H7 (cell line): ENCODE measurements around the gene RTKN. TPM values are rescaled to one million over a fixed set of nuclear protein-coding genes. Genes with fewer than 3 reads are reported as not detected.

ENCODE experiments used
- DNase-seq: peaks from one replicate; pipeline ENCODE4 v3.0.0; 2012
- H3K27me3 ChIP-seq: 2 replicates; pipeline ENCODE4 v1.6.0; 2011; ENCODE audit warnings: mild to moderate bottlenecking, low read length; ENCODE audit not compliant: control insufficient read depth, insufficient read depth
- H3K36me3 ChIP-seq: replicated peaks from 2 replicates; pipeline ENCODE4 v1.5.1; 2011; ENCODE audit warnings: low read length; ENCODE audit not compliant: control insufficient read depth, insufficient read depth
- H3K4me3 ChIP-seq: 2 replicates; pipeline ENCODE4 v1.5.1; 2011; ENCODE audit warnings: low read depth, mild to moderate bottlenecking, control low read depth, low read length, moderate library complexity; ENCODE audit not compliant: insufficient read depth
- total RNA-seq: library from RNA; depleted of rRNA; stranded (reverse); fragments of >200 nt; shearing (Covaris generic); gene quantifications from 2 replicates; pipeline ENCODE4 v1.2.3, GENCODE V29; 2014; rRNA removed

RTKN gene
- total RNA-seq, 1 experiment from 2014 or later = 107 TPM

- Histone ChIP-seq H3K4me3 (no peak overlapping the region), H3K36me3 (peaks cover 7% of the 10 kb centered on the region), H3K27me3 (no peaks in the 10 kb centered on the region)
- DNase-seq = no peak
Observed at GRCh38 chr2:74375838-74376237, 65.9 kb downstream of the RTKN start.

Other genes starting within 250 kb of the RTKN start
- 303 and 311 TPM in 2 replicates for gene MTHFD2, start 243.3 kb downstream of the RTKN start, total RNA-seq
- gene SLC4A5, start 98.5 kb downstream of the RTKN start, total RNA-seq = 0.90 and 1.1 TPM in 2 replicates
- gene DCTN1, start 61.6 kb downstream of the RTKN start, total RNA-seq = 100 and 105 TPM in 2 replicates
- gene C2orf81, start 20.3 kb downstream of the RTKN start, total RNA-seq = 0.83 and 1.6 TPM in 2 replicates
- gene WDR54, start 20.2 kb downstream of the RTKN start, total RNA-seq = 38.0 and 55.5 TPM in 2 replicates
- gene INO80B, start 13.2 kb upstream of the RTKN start, total RNA-seq = 9.6 and 11.3 TPM in 2 replicates
- 81.0 and 88.9 TPM in 2 replicates for gene WBP1, start 16.5 kb upstream of the RTKN start, total RNA-seq
- gene MOGS, start 23.4 kb upstream of the RTKN start, total RNA-seq = 91.2 and 98.8 TPM in 2 replicates
- gene MRPL53, start 30.7 kb upstream of the RTKN start, total RNA-seq = 25.9 and 34.1 TPM in 2 replicates
- 9.8 and 12.0 TPM in 2 replicates for gene CCDC142, start 41.1 kb upstream of the RTKN start, total RNA-seq
- gene TTC31, start 41.1 kb upstream of the RTKN start, total RNA-seq = 20.4 and 22.5 TPM in 2 replicates
- gene LBX2, start 57.7 kb upstream of the RTKN start, total RNA-seq = 0.11 and 0.17 TPM in 2 replicates
- gene PCGF1, start 65.8 kb upstream of the RTKN start, total RNA-seq = 12.4 and 15.1 TPM in 2 replicates
- not detected in 2 replicates for gene TLX2, start 72.5 kb upstream of the RTKN start, total RNA-seq
- 0.10 and 0.78 TPM in 2 replicates for gene DQX1, start 84.3 kb upstream of the RTKN start, total RNA-seq
- 99.5 and 105 TPM in 2 replicates for gene AUP1, start 87.8 kb upstream of the RTKN start, total RNA-seq
- gene HTRA2, start 88.0 kb upstream of the RTKN start, total RNA-seq = 27.0 and 39.6 TPM in 2 replicates
- 6.6 and 7.7 TPM in 2 replicates for gene LOXL3, start 112.0 kb upstream of the RTKN start, total RNA-seq
- 4.9 and 6.9 TPM in 2 replicates for gene DOK1, start 112.8 kb upstream of the RTKN start, total RNA-seq
- gene M1AP, start 206.4 kb upstream of the RTKN start, total RNA-seq = 3.9 and 4.8 TPM in 2 replicates
- 1.1 and 1.3 TPM in 2 replicates for gene SEMA4F, start 212.3 kb upstream of the RTKN start, total RNA-seq